Hepatocyte (in vitro differentiated cells): ENCODE measurements around the gene ECHS1. TPM values are rescaled to one million over a fixed set of nuclear protein-coding genes. Genes with fewer than 3 reads are reported as not detected.

Experiments
- DNase-seq: peaks from one replicate; pipeline ENCODE4 v3.0.0-alpha.2; 2016; ENCODE audit warnings: low spot score
- H2AFZ ChIP-seq: fragments of 200-600 bp; sonication (generic); 2 replicates; pipeline ENCODE4 v1.6.0; 2016; ENCODE audit warnings: antibody characterized with exemption, mild to moderate bottlenecking
- H3K27ac ChIP-seq: fragments of 200-600 bp; sonication (generic); 2 replicates; pipeline ENCODE4 v1.5.1; 2016; ENCODE audit warnings: mild to moderate bottlenecking
- H3K27me3 ChIP-seq: fragments of 200-600 bp; sonication (generic); 2 replicates; pipeline ENCODE4 v1.6.1; 2016
- H3K36me3 ChIP-seq: fragments of 200-600 bp; sonication (generic); replicated peaks from 2 replicates; pipeline ENCODE4 v1.5.1; 2016; ENCODE audit warnings: low read depth; ENCODE audit not compliant: insufficient read depth
- H3K4me1 ChIP-seq: fragments of 200-600 bp; sonication (generic); 2 replicates; pipeline ENCODE4 v1.5.1; 2016; ENCODE audit warnings: mild to moderate bottlenecking, moderate library complexity; ENCODE audit not compliant: insufficient read depth
- H3K4me2 ChIP-seq: fragments of 200-600 bp; sonication (generic); 2 replicates; pipeline ENCODE4 v1.6.0; 2016
- H3K4me3 ChIP-seq: fragments of 200-600 bp; sonication (generic); 2 replicates; pipeline ENCODE4 v1.5.1; 2016; ENCODE audit warnings: mild to moderate bottlenecking
- H3K79me2 ChIP-seq: fragments of 200-600 bp; sonication (generic); 2 replicates; pipeline ENCODE4 v1.6.0; 2017; ENCODE audit warnings: mild to moderate bottlenecking
- H3K9me2 ChIP-seq: fragments of 200-600 bp; sonication (generic); replicated peaks from 2 replicates; pipeline ENCODE4 v1.6.0; 2017; ENCODE audit warnings: mild to moderate bottlenecking; ENCODE audit not compliant: insufficient read depth
- H3K9me3 ChIP-seq: fragments of 200-600 bp; sonication (generic); 2 replicates; pipeline ENCODE4 v1.5.1; 2016; ENCODE audit warnings: low read depth, mild to moderate bottlenecking
- H4K20me1 ChIP-seq: fragments of 200-600 bp; sonication (generic); 2 replicates; pipeline ENCODE4 v1.6.0; 2016; ENCODE audit warnings: mild to moderate bottlenecking; ENCODE audit not compliant: insufficient read depth, poor library complexity, severe bottlenecking
- CTCF ChIP-seq: fragments of 200-600 bp; sonication (generic); IDR thresholded peaks from 2 replicates; pipeline ENCODE4 v1.5.1; 2016; ENCODE audit warnings: antibody characterized with exemption, mild to moderate bottlenecking; ENCODE audit not compliant: poor library complexity
- EZH2 ChIP-seq: fragments of 200-600 bp; sonication (generic); IDR thresholded peaks from 2 replicates; pipeline ENCODE4 v1.6.1; 2016; ENCODE audit warnings: antibody characterized with exemption, mild to moderate bottlenecking, borderline replicate concordance
- EZH2phosphoT487 ChIP-seq: fragments of 200-600 bp; sonication (generic); IDR thresholded peaks from one replicate; pipeline ENCODE4 v1.6.1; 2018; ENCODE audit warnings: antibody characterized with exemption, mild to moderate bottlenecking, low read depth, moderate library complexity; ENCODE audit not compliant: unreplicated experiment, severe bottlenecking
- WGBS: methylation state at CpG from one replicate; pipeline ENCODE4 v1.1.6; 2016; ENCODE audit warnings: low lambda C conversion rate; ENCODE audit errors: missing lambda C conversion rate; 5-methylcytosine and 5-hydroxymethylcytosine counted together
- polyA plus RNA-seq: library from polyadenylated mRNA; unstranded; fragments of >200 nt; fragmentation: Nextera tagmentation; extraction: Ambion mirVana; gene quantifications from 2 replicates; pipeline ENCODE4 v1.2.1, GENCODE V29; 2016
- total RNA-seq: library from RNA; depleted of rRNA; stranded (reverse); fragments of >200 nt; gene quantifications from 2 replicates; pipeline ENCODE4 v1.2.3, GENCODE V29; 2014

ECHS1 gene
- total and polyA plus RNA-seq, 2 experiments from 2014 or later = 146 to 204 TPM

- TF ChIP-seq CTCF (no peak), EZH2 (no peak), EZH2phosphoT487 (no peak)
- no peaks in the 10 kb centered on the region for H3K36me3 ChIP-seq
- H3K4me3 ChIP-seq = no peak overlapping the region
- H2AFZ ChIP-seq = no peak overlapping the region
- 95% methylated on average over 23 of the region's 41 CpGs for WGBS
- H3K27me3 ChIP-seq = no peaks in the 10 kb centered on the region
- H3K9me2 ChIP-seq = no peaks in the 10 kb centered on the region
- peaks cover 21% of the 10 kb centered on the region for H3K4me1 ChIP-seq
- no peaks in the 10 kb centered on the region for H3K9me3 ChIP-seq
- no peak overlapping the region for H3K4me2 ChIP-seq
- DNase-seq = no peak
- H3K27ac ChIP-seq = no peak overlapping the region
- H3K79me2 ChIP-seq = no peaks in the 10 kb centered on the region
- H4K20me1 ChIP-seq = no peaks in the 10 kb centered on the region
Observed at GRCh38 chr10:133358162-133358924, 14.8 kb downstream of the ECHS1 start.

- H4K20me1 ChIP-seq = no peaks in the 10 kb centered on the region
- H3K36me3 ChIP-seq = no peaks in the 10 kb centered on the region
- H3K4me2 ChIP-seq = peak within 1 kb of the TSS; percentile 95
- H3K27ac ChIP-seq = peak within 1 kb of the TSS; percentile 71
- H3K79me2 ChIP-seq = no peaks in the 10 kb centered on the region
- H2AFZ ChIP-seq = peak within 1 kb of the TSS; percentile 98
- no peaks in the 10 kb centered on the region for H3K9me3 ChIP-seq
- H3K27me3 ChIP-seq = no peaks in the 10 kb centered on the region
- H3K4me3 ChIP-seq = peak within 1 kb of the TSS; percentile 39
- TF ChIP-seq EZH2 (no peak), EZH2phosphoT487 (no peak), CTCF (no peak)
- peak; percentile 75 for DNase-seq
- peaks cover 21% of the 10 kb centered on the region for H3K4me1 ChIP-seq
- no peaks in the 10 kb centered on the region for H3K9me2 ChIP-seq
- WGBS = 6% methylated on average over 36 of the region's 83 CpGs
Observed at GRCh38 chr10:133357285-133358161, 15.6 kb downstream of the ECHS1 start, which contains the start of gene FUOM. TSS of gene FUOM (minus strand) at chr10:133358019. CDS start at chr10:133358007, 12 bp downstream.

DNA sequence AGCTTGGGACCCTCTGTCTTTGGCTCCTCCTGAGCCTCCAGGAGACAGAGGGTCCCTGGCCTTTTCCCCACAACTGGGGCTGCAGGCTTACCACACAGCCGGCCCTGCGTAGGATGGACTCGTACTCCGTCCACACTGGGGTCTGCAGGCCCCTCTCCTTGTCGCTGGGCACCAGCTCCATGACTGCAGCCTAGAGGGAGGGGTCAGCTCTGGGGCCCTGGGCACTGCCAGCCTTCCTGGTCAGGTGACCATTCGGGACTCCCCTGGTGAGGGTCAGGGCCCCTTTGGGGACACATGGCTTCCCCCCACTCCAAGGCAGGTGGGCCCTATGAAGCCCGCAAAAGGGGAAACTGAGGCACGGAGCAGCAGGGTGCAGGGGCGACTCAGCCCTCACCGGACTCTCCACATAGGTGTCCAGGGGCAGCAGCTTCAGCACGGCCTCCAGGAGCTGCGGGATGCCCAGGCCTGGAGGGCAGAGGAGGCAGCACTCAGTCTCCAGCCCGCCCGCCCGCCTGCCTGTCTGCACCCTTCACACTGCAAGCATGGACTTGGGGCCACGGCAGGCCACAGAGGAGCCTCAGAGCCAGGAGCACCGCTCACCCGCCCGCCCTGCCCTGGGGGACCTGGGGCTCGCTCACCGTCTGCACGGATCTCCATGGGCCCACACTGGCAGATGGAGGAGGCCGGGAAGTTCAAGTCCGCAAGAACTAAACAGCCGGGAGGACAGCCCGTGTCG lies 16.4 kb downstream of the ECHS1 start:
- Histone ChIP-seq H3K4me1 (peaks cover 21% of the 10 kb centered on the region), H3K4me2 (peak overlapping the region; percentile 95), H3K27ac (peak overlapping the region; percentile 71), H3K36me3 (no peaks in the 10 kb centered on the region), H3K4me3 (peak overlapping the region; percentile 39), H3K79me2 (no peaks in the 10 kb centered on the region), H4K20me1 (no peaks in the 10 kb centered on the region), H3K9me2 (no peaks in the 10 kb centered on the region), H2AFZ (peak overlapping the region; percentile 98), H3K27me3 (no peaks in the 10 kb centered on the region), H3K9me3 (no peaks in the 10 kb centered on the region)
- 48% methylated on average over 27 of the region's 27 CpGs for WGBS
- no peak for TF ChIP-seq EZH2
- TF ChIP-seq CTCF = no peak
- no peak for TF ChIP-seq EZH2phosphoT487
- DNase-seq = no peak
